Neural crest cell (in vitro differentiated cells): ENCODE measurements around the gene ERC1. TPM values are rescaled to one million over a fixed set of nuclear protein-coding genes. Genes with fewer than 3 reads are reported as not detected.

Source experiments
- DNase-seq: peaks from one replicate; pipeline ENCODE4 v3.0.0; 2021; ENCODE audit warnings: low read depth, mixed read lengths, low spot score
- H3K27ac Mint-ChIP-seq: one replicate; pipeline ENCODE4 v1.8.0; 2021; ENCODE audit warnings: mild to moderate bottlenecking, mixed read lengths; ENCODE audit not compliant: unreplicated experiment
- H3K27me3 Mint-ChIP-seq: 2 replicates; pipeline ENCODE4 v1.8.0; 2021; ENCODE audit warnings: low read depth, mild to moderate bottlenecking, mixed read lengths
- H3K36me3 Mint-ChIP-seq: 2 replicates; pipeline ENCODE4 v1.8.0; 2021; ENCODE audit warnings: low read depth, mild to moderate bottlenecking, mixed read lengths
- H3K4me1 Mint-ChIP-seq: 2 replicates; pipeline ENCODE4 v1.8.0; 2021; ENCODE audit warnings: mixed read lengths
- H3K4me3 Mint-ChIP-seq: one replicate; pipeline ENCODE4 v1.8.0; 2021; ENCODE audit warnings: mild to moderate bottlenecking, mixed read lengths
- H3K9me3 Mint-ChIP-seq: 2 replicates; pipeline ENCODE4 v1.8.0; 2021; ENCODE audit warnings: mixed read lengths
- total RNA-seq: library from RNA; stranded (reverse); gene quantifications from 2 replicates; pipeline ENCODE4 v1.2.1, GENCODE V29; 2021
- TF ChIP-seq, protein P1 (sequence below): fragments of 200-600 bp; sonication (generic); conservative IDR thresholded peaks from 2 replicates; pipeline ENCODE4 v1.5.0; 2021; ENCODE audit warnings: antibody characterized with exemption, mild to moderate bottlenecking

ERC1 gene
- total RNA-seq, 1 donor from 2014 or later = 38.9 TPM

DNA sequence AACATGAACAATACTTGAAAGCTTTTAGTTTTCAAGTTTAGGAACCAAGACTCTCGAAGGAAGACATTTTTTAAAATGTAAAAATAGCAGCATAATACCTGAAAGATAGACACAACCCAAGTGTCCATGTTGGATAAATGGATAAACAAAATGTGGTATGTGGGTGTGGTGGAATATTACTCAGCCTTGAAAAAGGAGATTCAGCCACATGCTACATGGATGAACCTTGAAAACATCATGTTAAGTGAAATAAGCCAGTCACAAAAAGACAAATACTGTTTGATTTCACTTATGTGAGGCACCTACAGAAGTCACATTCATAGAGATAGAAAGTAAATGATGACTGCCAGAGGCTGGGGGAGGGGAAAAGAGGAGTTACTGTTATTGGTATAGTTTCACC is 374.7 kb downstream of the ERC1 start:
- DNase-seq = no peak
- TF ChIP-seq, protein P1, sequence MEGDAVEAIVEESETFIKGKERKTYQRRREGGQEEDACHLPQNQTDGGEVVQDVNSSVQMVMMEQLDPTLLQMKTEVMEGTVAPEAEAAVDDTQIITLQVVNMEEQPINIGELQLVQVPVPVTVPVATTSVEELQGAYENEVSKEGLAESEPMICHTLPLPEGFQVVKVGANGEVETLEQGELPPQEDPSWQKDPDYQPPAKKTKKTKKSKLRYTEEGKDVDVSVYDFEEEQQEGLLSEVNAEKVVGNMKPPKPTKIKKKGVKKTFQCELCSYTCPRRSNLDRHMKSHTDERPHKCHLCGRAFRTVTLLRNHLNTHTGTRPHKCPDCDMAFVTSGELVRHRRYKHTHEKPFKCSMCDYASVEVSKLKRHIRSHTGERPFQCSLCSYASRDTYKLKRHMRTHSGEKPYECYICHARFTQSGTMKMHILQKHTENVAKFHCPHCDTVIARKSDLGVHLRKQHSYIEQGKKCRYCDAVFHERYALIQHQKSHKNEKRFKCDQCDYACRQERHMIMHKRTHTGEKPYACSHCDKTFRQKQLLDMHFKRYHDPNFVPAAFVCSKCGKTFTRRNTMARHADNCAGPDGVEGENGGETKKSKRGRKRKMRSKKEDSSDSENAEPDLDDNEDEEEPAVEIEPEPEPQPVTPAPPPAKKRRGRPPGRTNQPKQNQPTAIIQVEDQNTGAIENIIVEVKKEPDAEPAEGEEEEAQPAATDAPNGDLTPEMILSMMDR = no peak
- H3K4me3 Mint-ChIP-seq = no peak overlapping the region
- no peaks in the 10 kb centered on the region for H3K9me3 Mint-ChIP-seq
- H3K27ac Mint-ChIP-seq = no peak overlapping the region
- no peaks in the 10 kb centered on the region for H3K27me3 Mint-ChIP-seq
- no peaks in the 10 kb centered on the region for H3K36me3 Mint-ChIP-seq
- peaks cover 60% of the 10 kb centered on the region for H3K4me1 Mint-ChIP-seq

DNA sequence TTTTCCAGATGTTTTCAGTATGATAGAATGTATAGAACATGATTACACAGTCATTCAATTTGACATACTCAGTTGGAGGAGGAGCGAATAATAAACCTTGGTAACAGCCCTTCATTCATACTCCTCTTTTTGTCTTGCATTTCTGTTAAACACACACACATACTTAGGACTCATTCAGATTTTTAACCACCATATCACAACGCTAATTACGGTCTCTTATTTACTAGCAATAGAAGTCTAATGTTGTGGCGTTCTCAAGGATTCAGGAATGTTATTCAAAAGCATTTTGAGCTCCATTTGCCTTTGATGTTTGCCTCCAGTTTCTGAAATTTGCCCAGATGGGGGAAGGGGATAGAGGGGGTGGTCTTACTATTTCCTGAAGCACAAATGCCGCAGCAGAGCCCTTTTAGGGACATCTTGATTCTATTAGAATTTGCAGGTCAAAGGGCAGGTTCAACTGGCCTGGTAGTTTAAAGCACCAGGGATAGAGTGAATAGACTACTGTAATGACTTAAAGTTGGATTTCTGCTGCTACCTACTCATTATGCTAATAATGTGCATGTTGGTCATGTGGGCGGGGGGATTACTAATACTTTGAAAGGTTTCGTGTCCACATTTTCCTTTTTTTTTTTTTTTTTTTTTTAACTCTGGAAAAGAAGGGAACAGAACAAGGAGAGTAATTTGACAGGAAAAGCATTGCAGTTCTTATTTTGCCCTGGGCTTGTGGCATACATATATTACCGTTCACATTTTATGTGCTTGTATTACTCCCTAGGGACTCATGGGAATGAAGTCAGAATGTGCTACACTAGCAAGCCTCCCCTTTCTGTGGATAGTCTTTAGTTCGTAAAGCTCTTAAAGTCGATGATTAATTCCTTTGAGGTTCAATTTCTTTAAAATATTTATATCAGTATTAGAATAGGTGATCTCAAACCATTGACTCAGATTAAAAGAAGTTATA is 376.6 kb downstream of the ERC1 start:
- peak overlapping the region; percentile 78 for H3K4me3 Mint-ChIP-seq
- H3K9me3 Mint-ChIP-seq = no peaks in the 10 kb centered on the region
- peaks cover 4% of the 10 kb centered on the region for H3K36me3 Mint-ChIP-seq
- no peaks in the 10 kb centered on the region for H3K27me3 Mint-ChIP-seq
- H3K4me1 Mint-ChIP-seq = peaks cover 70% of the 10 kb centered on the region
- TF ChIP-seq, protein P1 = no peak
- H3K27ac Mint-ChIP-seq = peak overlapping the region; percentile 97
- DNase-seq = peak; percentile 30

DNA sequence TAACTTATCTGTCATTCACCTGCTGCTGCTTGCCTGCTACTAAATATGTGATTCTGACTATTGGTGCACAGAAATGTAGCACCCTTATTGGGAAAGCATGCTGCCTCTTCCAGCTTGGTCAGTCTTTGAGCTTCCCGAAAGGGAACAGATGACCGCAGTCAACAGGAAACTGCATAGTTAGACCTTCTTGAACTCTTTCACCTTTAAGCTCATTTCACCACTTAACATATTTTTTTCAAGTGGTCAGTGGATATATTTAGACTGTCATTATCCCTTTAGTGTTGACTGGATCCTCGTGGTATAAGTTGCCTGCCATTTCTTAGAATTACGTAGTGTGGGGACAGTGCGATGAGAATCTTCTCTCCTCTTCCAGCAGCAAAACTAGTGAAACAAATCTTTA is 378.4 kb downstream of the ERC1 start:
- H3K36me3 Mint-ChIP-seq = peaks cover 8% of the 10 kb centered on the region

DNA sequence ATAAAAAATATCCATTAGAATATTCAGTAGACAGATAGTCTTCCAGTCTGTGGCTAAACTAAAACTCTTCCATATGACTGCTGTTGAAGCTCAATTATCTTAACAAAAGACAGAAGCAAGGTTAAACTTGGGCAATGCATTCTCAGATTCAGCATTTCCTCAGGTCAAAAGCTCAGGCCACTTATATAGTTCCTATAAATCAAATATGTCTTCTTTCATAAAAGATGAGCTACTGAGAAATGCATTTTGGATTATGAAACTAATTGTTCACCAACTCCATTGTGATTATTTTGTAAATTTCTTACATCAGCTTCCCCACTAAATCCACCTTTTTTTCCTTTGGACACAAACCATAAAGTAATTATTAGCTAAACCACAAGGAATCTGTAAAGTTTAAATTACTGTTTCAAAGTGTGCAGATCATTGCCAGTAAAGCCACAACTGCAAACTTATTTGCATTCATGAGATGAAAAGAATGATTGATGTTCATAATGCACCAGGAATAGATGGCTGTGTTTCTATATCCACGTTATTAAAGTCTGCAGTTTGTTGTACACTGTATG is 379.0 kb downstream of the ERC1 start:
- TF ChIP-seq, protein P1 = no peak
- Mint-ChIP-seq H3K9me3 (peaks cover 2% of the 10 kb centered on the region), H3K4me1 (peaks cover 68% of the 10 kb centered on the region), H3K27ac (peak overlapping the region; percentile 68), H3K27me3 (no peaks in the 10 kb centered on the region), H3K36me3 (peaks cover 10% of the 10 kb centered on the region), H3K4me3 (peak overlapping the region; percentile 5)
- no peak for DNase-seq

More for the DNA sequence above, 378.4 kb downstream of the ERC1 start:
- Mint-ChIP-seq H3K9me3 (no peaks in the 10 kb centered on the region), H3K27ac (peak overlapping the region; percentile 68), H3K27me3 (no peaks in the 10 kb centered on the region), H3K4me3 (peak overlapping the region; percentile 25), H3K4me1 (peaks cover 70% of the 10 kb centered on the region)
- no peak for DNase-seq
- TF ChIP-seq, protein P1 = no peak

DNA sequence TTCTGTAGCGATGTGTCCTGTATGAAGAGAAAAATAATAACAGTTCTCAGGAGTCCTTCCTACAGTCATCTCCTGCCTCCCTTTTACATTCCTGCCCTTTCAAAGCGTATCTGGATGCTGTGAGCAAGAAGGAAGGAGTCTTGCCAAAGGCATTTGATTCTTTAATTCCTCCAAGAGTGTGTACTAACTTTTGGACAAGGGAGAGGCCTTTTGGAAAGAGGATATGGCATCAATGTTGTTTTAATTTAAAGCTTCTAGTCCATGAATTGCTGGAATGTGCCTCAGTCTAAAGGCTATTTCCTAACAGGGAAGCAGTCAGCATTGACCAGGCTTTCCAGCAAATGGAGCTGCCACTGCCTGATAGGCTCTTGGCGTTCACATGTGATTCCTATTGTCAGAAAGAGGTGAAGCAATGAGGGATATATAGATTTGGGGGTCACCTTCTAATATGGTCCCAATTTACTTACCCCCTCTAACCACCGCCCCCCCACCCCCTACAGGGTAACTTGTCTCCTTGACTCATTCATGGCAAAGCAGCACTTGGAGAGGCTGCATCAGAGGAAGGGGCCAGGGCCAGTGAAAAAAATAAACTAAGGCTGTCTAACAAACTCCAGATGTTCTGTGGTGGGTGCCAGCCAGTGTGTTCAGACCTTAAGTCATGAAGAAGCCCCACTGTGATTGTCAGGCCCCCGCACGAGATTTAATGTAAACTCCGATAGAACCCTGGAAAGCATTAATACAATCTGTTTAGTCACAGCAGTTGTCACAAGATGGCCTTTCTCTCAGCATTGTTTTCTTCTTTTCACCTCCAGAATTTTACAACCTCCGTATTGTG is 383.1 kb downstream of the ERC1 start:
- H3K4me3 Mint-ChIP-seq = peak overlapping the region; percentile 18
- H3K4me1 Mint-ChIP-seq = peaks cover 39% of the 10 kb centered on the region
- TF ChIP-seq, protein P1 = no peak
- H3K27ac Mint-ChIP-seq = peak overlapping the region; percentile 70
- H3K27me3 Mint-ChIP-seq = no peaks in the 10 kb centered on the region
- DNase-seq = no peak
- H3K9me3 Mint-ChIP-seq = peaks cover 7% of the 10 kb centered on the region
- peaks cover 24% of the 10 kb centered on the region for H3K36me3 Mint-ChIP-seq
